OCI-LY1 (cell line): ENCODE results near the gene FFAR2.

Experiments
- H2AFZ ChIP-seq: fragments of 200-600 bp; sonication (generic), shearing (Covaris generic); 2 replicates; pipeline ENCODE4 v1.6.0; 2014; ENCODE audit warnings: antibody characterized with exemption, mild to moderate bottlenecking, low read length
- H3F3A ChIP-seq: fragments of 200-600 bp; sonication (generic), shearing (Covaris generic); 2 replicates; pipeline ENCODE4 v1.6.0; 2014; ENCODE audit warnings: mild to moderate bottlenecking, antibody characterized with exemption, low read length, moderate library complexity; ENCODE audit not compliant: insufficient read depth
- H3K27ac ChIP-seq: fragments of 200-600 bp; sonication (generic); 2 replicates; pipeline ENCODE4 v1.5.1; 2014; ENCODE audit warnings: low read length, mixed run types, mild to moderate bottlenecking, low read depth; ENCODE audit not compliant: poor library complexity, severe bottlenecking
- H3K27me3 ChIP-seq: fragments of 200-600 bp; sonication (generic); 2 replicates; pipeline ENCODE4 v1.6.0; 2014; ENCODE audit warnings: antibody characterized with exemption, mild to moderate bottlenecking, low read length, moderate library complexity; ENCODE audit not compliant: insufficient read depth
- H3K36me3 ChIP-seq: fragments of 200-600 bp; sonication (generic); 2 replicates; pipeline ENCODE4 v1.6.1; 2014; ENCODE audit warnings: mild to moderate bottlenecking, antibody characterized with exemption, low read length, moderate library complexity, mixed read lengths; ENCODE audit not compliant: insufficient read depth
- H3K4me1 ChIP-seq: fragments of 200-600 bp; sonication (generic); 2 replicates; pipeline ENCODE4 v1.5.1; 2014; ENCODE audit warnings: mild to moderate bottlenecking, low read length, moderate library complexity; ENCODE audit not compliant: insufficient read depth, severe bottlenecking
- H3K4me2 ChIP-seq: fragments of 200-600 bp; sonication (generic), shearing (Covaris generic); 2 replicates; pipeline ENCODE4 v1.6.1; 2014; ENCODE audit warnings: low read length
- H3K4me3 ChIP-seq: fragments of 200-600 bp; sonication (generic); 2 replicates; pipeline ENCODE4 v1.5.1; 2014; ENCODE audit warnings: low read length, low read depth, mild to moderate bottlenecking, mixed read lengths; ENCODE audit not compliant: poor library complexity, severe bottlenecking
- H3K79me2 ChIP-seq: fragments of 200-600 bp; shearing (Covaris generic); 2 replicates; pipeline ENCODE4 v1.6.1; 2016; ENCODE audit warnings: mixed run types, low read length, mixed read lengths; ENCODE audit not compliant: insufficient read depth
- H3K9ac ChIP-seq: fragments of 200-600 bp; sonication (generic), shearing (Covaris generic); 2 replicates; pipeline ENCODE4 v1.6.1; 2014; ENCODE audit warnings: mild to moderate bottlenecking, low read length, mixed read lengths
- H3K9me2 ChIP-seq: fragments of 200-600 bp; sonication (generic), shearing (Covaris generic); 2 replicates; pipeline ENCODE4 v1.6.1; 2014; ENCODE audit warnings: low read depth, mild to moderate bottlenecking, low read length, mixed read lengths
- H3K9me3 ChIP-seq: fragments of 200-600 bp; shearing (Covaris generic); 2 replicates; pipeline ENCODE4 v1.6.1; 2014; ENCODE audit warnings: low read length, mixed read lengths
- H4K20me1 ChIP-seq: fragments of 200-600 bp; sonication (generic), shearing (Covaris generic); 2 replicates; pipeline ENCODE4 v1.6.0; 2016; ENCODE audit warnings: mild to moderate bottlenecking, low read length; ENCODE audit not compliant: insufficient read depth
- CTCF ChIP-seq: fragments of 200-600 bp; sonication (generic), shearing (Covaris generic); IDR thresholded peaks from 2 replicates; pipeline ENCODE4 v1.5.1; 2017; ENCODE audit warnings: mild to moderate bottlenecking, antibody characterized with exemption, low read length, moderate library complexity, mixed read lengths
- EZH2 ChIP-seq: fragments of 200-600 bp; sonication (generic), shearing (Covaris generic); IDR thresholded peaks from 2 replicates; pipeline ENCODE4 v1.8.0; 2017; ENCODE audit warnings: borderline replicate concordance, mixed run types, mild to moderate bottlenecking, antibody characterized with exemption, low read length, moderate library complexity, mixed read lengths

The FFAR2 gene

GRCh38 chr19:35414442-35414841 is 33.6 kb upstream of the FFAR2 start:
- no peaks in the 10 kb centered on the region for H3F3A ChIP-seq
- H3K9me3 ChIP-seq: no peaks in the 10 kb centered on the region
- no peaks in the 10 kb centered on the region for H3K36me3 ChIP-seq
- TF ChIP-seq CTCF: no peak
- no peak for TF ChIP-seq EZH2
- no peaks in the 10 kb centered on the region for H3K9me2 ChIP-seq
- no peak overlapping the region for H3K27ac ChIP-seq
- H4K20me1 ChIP-seq: no peaks in the 10 kb centered on the region
- no peaks in the 10 kb centered on the region for H3K4me1 ChIP-seq
- no peak overlapping the region for H3K4me2 ChIP-seq
- no peaks in the 10 kb centered on the region for H3K79me2 ChIP-seq
- no peak overlapping the region for H3K9ac ChIP-seq
- H3K27me3 ChIP-seq: peaks cover 11% of the 10 kb centered on the region; the same call in 1 of the 2 replicates
- no peak overlapping the region for H2AFZ ChIP-seq
- no peak overlapping the region for H3K4me3 ChIP-seq

- no peaks in the 10 kb centered on the region for H3K9me2 ChIP-seq
- no peaks in the 10 kb centered on the region for H3K79me2 ChIP-seq
- no peak overlapping the region for H3K4me2 ChIP-seq
- no peaks in the 10 kb centered on the region for H3K4me1 ChIP-seq
- H3K27me3 ChIP-seq: peaks cover 11% of the 10 kb centered on the region; the same call in 1 of the 2 replicates
- H4K20me1 ChIP-seq: no peaks in the 10 kb centered on the region
- H3F3A ChIP-seq: no peaks in the 10 kb centered on the region
- H3K27ac ChIP-seq: no peak overlapping the region
- H3K9ac ChIP-seq: no peak overlapping the region
- H3K36me3 ChIP-seq: no peaks in the 10 kb centered on the region
- no peaks in the 10 kb centered on the region for H3K9me3 ChIP-seq
- TF ChIP-seq EZH2: no peak
- no peak for TF ChIP-seq CTCF
- H3K4me3 ChIP-seq: no peak overlapping the region
- H2AFZ ChIP-seq: no peak overlapping the region
These were observed 31.7 kb upstream of the FFAR2 start for GRCh38 chr19:35416331-35416730.

- Histone ChIP-seq H3K36me3 (no peaks in the 10 kb centered on the region), H3K4me2 (no peak overlapping the region), H3K9me3 (no peaks in the 10 kb centered on the region), H4K20me1 (no peaks in the 10 kb centered on the region), H3K9me2 (no peaks in the 10 kb centered on the region), H3K4me1 (no peaks in the 10 kb centered on the region), H3K79me2 (no peaks in the 10 kb centered on the region), H3K27ac (no peak overlapping the region), H3K4me3 (no peak overlapping the region), H2AFZ (no peak overlapping the region), H3K27me3 (peaks cover 11% of the 10 kb centered on the region; the same call in 1 of the 2 replicates), H3F3A (no peaks in the 10 kb centered on the region), H3K9ac (no peak overlapping the region)
- TF ChIP-seq CTCF (no peak), EZH2 (no peak)
These were observed 30.8 kb upstream of the FFAR2 start for GRCh38 chr19:35417278-35417677.
